DMS114 treated with DMSO at 0.1 percent for 48 hours (cell line): ENCODE results near the gene PPP1R26.

Experiments
- DNase-seq: peaks from one replicate; lab custom pipeline; 2025; ENCODE audit not compliant: unreplicated experiment; lab: John Stamatoyannopoulos, UW

PPP1R26 gene

GRCh38 chr9:135487281-135488012 is 7.9 kb downstream of the PPP1R26 start:
- no peak for DNase-seq

- no peak for DNase-seq
Measured at GRCh38 chr9:135488013-135488330, 8.4 kb downstream of the PPP1R26 start.

- DNase-seq: no peak
Measured at GRCh38 chr9:135488527-135488926, 8.9 kb downstream of the PPP1R26 start.

- DNase-seq: no peak
Measured at GRCh38 chr9:135489188-135489906, 9.8 kb downstream of the PPP1R26 start.

GRCh38 chr9:135490166-135490870 is 10.7 kb downstream of the PPP1R26 start:
- DNase-seq: no peak

GRCh38 chr9:135490980-135491464 is 11.4 kb downstream of the PPP1R26 start:
- no peak for DNase-seq

- no peak for DNase-seq
Measured at GRCh38 chr9:135491764-135492163, 12.2 kb downstream of the PPP1R26 start.

- DNase-seq: no peak
Measured at GRCh38 chr9:135492886-135493669, 13.5 kb downstream of the PPP1R26 start.

GRCh38 chr9:135494791-135495559 is 15.4 kb downstream of the PPP1R26 start:
- no peak for DNase-seq

- no peak for DNase-seq
Measured at GRCh38 chr9:135498381-135499126, 19.0 kb downstream of the PPP1R26 start.

GRCh38 chr9:135499326-135500070 is 19.9 kb downstream of the PPP1R26 start:
- peak; percentile 38 for DNase-seq

- DNase-seq: no peak
Measured at GRCh38 chr9:135500071-135500524, 20.5 kb downstream of the PPP1R26 start.

- DNase-seq: peak; percentile 47
Measured at GRCh38 chr9:135500525-135501260, 21.1 kb downstream of the PPP1R26 start, which contains the start of gene MRPS2. TSS of gene MRPS2 (plus strand) at chr9:135500682. CDS start at chr9:135500711, 29 bp downstream.

GRCh38 chr9:135501261-135502167 is 21.9 kb downstream of the PPP1R26 start:
- no peak for DNase-seq

GRCh38 chr9:135502168-135502872 is 22.7 kb downstream of the PPP1R26 start:
- DNase-seq: no peak

GRCh38 chr9:135502873-135503321 is 23.3 kb downstream of the PPP1R26 start:
- no peak for DNase-seq
